Ureter (tissue), 1 donor: ENCODE results near the gene PARVA. TPM values are rescaled to one million over a fixed set of nuclear protein-coding genes. Genes with fewer than 3 reads are reported as not detected.

Source experiments
- DNase-seq: peaks from one replicate; pipeline ENCODE4 v3.0.0-alpha.2; 2020; ENCODE audit warnings: low spot score
- total RNA-seq: library from RNA; stranded (reverse); gene quantifications from one replicate; pipeline ENCODE4 v1.2.4, GENCODE V29; 2023
- donor health status: DM: yes; HTN: yes; CAD: no.

PARVA gene
- total RNA-seq, 1 donor from 2014 or later = 101 TPM

DNA sequence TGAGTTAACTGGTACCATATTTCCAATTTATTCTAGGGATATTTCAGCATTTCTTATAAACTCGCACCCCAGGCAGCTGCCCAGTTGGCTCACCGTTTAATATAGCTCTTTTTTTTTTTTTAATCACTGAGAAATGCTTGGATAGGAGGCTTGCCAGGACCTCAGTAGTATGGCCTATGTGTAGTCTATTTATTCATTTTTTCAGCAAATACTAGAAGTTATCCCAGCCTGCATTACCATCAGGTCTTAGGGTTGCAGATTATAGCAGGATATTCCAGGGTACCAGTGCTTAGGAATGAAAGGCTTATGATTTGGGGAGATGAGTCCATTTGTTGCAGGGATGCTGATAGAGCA, 26.6 kb downstream of the PARVA start:
- DNase-seq = no peak

DNA sequence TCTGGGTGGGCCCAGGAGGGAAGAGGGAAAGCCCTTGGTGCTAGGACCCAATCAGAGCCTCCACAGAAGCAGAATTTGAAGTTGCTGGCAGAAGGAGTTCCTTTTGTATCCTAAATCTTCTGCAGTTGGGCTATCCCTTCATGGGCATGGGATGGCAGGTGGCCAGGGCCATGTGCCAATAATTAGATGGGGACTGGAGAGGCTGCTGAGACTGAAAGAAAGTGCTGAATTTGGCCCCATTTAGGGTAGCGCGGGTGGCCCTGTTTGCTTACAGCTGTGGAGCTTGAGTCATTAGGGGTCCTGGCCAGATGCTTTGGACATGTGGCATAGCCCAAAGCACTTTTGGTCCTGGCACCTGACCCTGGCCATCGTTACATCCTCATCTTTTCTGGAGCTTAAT, 27.1 kb downstream of the PARVA start:
- DNase-seq = peak; percentile 61

DNA sequence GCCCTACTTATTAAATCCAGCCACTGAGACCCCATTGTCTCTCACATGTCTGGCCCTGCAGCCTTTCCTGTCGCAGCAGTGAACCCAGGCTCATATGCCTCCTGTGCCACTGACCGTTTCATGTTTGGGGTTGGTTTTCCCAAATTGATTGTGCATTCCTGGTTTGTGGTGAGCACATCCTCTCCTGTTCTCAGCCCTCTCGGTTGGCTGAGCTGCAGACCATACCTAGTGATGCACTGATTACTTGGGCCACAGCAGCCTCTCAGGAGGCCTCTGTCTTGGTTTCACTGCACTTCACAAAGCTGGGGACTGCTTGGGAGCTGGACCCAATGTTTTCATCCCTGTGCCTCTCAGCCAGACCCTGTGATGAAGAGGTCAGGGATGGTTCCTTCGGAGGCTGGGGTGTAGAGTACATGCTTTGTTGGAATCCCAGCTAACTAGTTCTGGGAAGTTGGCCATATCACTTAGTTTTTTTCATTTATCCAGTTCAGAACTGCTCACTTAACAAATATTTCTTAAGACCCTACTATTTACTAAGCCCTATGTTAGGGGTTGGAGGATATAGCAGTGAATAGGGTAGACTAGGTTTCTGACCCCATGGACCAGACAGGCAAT, 30.9 kb downstream of the PARVA start:
- no peak for DNase-seq

DNA sequence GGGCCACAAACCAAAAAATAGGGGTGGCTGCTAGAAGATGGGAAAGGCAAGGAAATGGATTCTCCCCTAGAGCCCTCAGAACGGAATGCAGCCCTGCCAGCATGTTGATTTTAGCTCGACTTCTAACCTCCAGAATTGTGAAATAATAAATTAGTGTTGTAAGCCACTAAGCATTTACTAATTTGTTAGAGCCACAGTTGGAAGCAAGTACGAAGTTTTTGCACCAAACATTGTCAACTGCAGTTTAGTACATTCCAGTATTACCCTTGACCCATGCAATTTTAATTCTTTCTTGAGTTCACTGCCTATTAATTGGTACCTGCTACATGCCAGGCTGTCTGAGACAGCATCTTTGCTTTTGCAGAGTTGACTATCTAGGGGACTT, 32.2 kb downstream of the PARVA start:
- no peak for DNase-seq

DNA sequence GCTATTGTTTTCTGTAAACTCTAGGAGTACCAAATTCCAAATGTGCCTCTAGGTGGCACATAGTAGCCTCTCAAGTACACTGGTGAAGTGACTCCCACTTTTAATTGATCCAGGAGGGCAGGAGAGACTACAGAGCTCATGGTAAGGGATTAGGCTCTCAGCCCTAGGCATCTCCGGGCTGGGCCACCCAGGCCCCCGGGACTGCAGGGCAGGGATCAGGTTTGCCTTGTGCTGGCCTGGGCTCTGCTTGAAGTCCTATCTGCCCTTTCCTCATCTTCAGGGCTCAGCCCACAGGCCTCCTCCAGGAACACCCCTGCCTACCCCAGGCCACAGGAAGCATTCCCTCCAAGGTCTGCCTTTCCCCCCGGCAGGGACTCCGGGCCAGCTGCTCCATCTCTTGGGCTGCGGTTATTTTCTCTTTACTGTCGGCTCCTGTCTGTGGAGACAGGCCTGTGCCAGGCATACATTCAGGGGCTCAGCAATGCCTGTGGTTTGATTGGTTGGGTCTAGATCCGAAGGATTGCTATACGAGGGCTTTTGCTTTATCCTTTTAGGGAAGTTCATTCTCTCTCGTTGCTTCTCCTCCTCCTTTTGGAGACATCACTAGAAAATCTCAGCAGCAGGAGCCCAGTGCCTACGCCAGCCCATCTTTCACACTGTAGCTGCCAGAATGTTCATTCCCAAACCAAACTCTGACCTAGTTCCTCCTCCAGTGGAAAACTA, 32.8 kb downstream of the PARVA start:
- no peak for DNase-seq

DNA sequence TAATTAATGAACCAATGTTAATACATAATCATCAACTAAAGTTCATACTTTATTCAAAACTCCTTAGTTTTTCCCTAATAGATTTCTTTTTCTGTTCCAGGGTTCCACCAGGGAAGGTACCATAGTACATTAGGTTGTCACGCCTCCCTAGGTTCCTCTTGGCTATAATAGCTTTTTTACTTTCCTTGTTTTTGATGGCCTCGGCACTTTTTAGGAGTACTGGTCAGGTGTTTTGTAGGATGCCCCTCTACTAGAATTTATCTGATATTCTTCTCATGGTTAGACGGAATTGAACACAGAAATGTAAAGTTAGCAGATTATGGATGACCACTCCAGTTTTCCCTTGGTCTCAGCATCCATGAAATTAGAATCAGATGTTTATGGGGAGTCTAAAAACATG, 34.0 kb downstream of the PARVA start:
- no peak for DNase-seq

DNA sequence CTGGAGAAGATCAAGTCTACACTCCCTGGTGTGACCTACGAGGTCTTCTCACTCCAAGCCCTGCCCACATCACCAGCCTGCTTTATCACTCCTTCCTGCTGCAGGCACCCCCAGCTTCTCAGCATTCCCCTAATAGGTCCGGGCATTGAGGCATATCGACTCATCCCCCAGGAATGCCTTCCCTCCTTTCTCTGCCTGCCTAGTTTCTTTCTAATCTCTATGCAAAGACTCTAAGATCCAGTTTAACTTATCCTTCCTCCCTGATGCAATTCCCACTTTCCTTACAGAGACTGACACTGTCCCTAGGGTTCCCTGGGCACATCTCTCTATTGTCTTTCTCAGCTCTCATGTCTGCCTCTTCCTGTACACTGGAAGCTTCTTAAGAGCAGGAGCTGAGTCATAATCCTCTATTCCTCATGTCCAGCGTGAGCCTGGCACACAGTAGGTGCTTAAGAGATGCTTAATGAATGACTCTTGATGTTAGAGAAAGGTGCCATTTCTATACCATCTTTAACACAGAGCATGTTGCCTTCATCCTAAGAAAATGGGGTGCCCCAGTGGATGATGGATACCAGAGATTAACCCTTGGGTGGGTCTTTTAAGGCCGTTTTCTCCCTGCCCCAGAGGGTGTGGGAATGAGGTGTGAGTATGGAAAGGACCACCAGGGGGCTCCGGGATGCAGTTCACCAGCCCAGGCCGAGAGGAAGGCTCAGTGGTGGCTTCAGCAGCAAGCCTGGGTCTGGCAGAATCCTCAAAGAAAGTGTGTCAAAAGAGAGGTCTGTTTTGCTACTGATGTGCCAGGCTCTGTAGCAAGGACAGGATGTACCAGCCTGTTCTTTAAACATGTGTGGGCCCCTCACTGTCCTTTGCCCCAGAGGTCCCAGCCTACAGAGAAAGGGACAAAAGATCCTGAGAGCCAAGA, 34.7 kb downstream of the PARVA start:
- peak; percentile 77 for DNase-seq

DNA sequence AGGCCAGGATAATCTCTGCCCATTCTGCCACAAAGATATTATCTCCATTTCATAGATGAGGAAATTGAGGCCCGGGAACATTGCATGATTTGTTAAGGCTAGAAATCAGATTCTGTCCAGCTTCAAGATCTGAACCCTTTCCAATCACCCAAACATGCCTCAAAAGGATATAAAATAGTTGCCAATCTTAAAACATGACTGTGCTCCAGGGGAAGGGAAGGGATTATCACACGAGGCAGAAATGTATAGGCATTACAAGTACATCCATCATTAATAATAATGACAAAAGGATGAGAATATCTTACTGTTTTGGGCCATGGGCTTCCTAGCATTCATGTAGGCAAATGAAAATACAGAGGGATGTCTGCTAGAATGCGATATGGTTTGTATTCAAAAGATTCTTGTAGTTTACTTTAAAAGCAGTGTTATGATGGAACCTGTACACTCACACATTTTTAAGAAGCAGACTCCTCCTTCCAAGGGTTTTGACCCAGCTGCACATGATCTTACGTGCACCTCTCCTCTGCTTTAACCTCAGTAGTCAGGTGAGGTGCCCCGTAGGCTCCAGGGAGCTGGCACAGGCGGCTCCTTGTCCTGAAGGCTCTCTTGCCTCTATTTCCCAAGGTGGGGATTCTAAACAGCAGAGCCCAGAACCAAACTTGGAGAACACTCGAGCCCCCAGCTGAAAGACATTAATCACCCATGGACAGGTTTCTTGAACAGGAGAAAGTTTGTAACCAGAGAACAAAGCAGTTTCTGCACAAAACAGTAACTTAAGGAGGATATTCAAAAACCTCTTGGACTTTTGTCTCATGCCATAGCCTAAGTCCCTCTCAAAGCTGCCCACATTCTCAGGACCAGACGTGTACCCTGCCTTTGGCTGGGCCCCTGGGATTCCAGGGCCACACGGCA, 36.0 kb downstream of the PARVA start:
- no peak for DNase-seq

DNA sequence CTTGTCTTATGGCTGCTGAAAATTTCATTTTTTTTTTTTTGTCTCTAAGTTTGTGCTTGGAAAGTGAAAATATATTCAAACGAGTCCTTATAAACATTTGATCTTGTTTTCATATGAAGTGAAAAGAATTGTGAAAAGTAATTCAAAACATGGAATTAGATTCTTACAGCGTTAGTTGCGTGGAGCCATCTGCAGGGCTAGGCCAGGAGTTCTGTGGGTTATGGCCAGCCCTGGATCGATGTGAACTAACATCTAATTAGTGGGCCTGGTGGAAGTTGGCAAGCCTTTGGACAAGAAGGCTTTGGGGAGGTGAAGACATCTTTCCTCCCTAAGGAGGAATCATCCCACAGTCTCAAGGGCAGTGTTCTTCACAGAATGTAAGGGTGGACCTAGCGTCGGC, 37.2 kb downstream of the PARVA start:
- no peak for DNase-seq

DNA sequence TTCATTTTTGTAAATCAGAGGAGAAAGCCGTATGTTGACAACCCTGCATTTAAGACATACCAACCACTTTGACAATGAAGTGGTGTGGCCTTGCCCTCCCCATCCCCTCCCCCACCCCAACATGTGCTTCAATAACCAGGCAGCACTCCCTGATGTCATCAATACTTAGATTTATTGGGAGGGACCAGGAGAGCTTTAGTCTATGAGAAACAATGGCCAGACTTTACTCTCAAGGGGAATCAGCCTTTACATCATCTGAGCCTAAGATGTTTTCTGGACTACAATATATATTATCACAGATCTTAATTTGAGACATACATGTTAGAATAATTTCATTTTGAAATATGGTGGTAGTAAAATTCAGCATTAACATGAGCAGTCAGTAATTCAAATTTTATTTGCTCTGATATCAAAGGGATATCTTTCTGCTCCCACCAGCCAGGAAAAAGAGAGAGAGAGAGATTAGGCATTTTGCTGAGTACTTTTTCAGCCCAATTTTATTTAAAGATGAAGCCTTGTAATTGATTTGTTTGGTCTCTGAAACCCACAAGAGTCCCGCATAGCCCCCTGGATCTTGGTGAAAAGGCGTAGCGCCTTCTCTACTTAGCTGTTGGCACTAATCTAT, 38.1 kb downstream of the PARVA start:
- no peak for DNase-seq

DNA sequence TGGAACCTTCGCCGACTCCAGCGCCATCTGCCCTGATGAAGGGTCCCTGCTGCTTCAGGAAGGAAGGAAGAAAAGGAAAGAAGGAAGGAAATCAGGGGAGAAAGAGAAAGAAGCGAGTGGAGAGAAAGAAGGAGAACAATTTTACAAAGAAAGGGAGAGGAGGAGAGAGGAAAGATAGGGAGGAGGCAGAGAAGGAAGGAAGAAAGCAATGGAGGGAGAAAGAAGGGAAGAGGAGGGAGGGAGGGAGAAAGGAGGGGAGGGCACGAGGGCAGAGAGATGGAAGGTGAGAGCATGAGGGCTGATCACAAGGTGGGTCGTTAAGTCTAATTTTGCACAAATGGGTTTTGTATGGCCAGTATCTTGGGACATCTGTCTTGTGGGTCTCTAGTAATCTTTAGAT, 39.2 kb downstream of the PARVA start:
- DNase-seq = no peak

DNA sequence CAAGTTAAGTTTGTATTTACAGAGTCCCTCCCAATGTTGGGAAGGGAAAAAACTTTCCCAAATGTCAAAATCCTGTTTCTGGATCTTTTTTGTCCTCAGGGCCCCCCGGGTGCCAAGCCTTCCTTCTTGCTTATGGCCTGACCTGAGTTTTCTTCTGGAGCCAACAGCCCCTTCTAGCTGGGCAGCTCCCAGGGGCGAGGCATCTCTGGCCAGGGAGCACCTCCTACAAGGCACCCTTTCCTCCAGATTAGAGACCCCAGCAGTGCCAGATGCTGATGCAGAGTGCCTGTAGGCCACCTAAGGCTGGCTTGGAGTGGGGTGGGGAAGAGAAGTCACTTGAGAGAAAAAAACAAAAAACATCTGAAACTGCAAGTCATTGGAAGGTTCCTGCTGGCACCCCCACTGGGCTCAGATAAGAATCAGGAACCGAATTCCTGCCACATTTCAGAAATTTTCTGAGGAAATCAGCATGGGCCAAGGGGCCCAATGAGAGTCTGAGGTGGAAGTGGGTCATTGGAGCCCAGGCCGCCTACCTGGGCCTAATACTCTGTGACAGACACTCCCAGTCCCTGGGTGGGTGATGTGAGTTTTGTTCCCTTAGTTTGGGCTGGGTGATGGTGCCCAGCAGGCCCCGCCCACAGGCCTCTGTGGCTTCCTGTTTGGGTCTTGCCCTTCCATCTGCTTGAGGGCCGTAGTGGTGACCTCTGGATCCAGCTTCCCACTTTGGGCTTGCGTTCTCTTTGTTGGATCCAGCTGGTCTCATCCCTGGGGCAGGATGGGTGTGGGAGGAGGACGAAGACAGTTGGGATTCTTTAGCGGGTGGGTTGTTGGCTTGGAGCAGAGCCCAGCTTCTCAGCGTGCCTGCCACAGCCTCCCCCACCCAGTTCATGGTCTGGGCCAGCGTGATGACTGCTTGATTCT, 40.6 kb downstream of the PARVA start:
- no peak for DNase-seq

DNA sequence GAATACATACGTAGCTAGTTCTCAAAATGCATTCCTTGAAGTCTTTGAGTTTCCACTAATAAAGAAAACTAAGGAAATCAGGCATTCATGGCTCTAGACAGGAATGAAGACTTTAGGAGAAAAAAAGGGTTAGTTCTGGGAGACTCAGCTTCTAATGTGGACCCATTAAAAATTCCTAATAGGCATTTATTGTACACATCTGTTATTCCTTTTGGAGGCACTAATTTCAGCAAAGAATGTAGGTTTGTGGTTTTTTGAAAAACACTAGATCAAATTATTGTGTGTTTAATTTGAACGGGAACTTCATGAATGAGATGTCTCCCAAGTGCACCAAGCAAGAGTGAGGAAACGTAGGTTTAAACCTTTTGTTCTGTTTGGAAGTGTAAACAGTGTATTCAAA, 42.7 kb downstream of the PARVA start:
- DNase-seq = no peak

DNA sequence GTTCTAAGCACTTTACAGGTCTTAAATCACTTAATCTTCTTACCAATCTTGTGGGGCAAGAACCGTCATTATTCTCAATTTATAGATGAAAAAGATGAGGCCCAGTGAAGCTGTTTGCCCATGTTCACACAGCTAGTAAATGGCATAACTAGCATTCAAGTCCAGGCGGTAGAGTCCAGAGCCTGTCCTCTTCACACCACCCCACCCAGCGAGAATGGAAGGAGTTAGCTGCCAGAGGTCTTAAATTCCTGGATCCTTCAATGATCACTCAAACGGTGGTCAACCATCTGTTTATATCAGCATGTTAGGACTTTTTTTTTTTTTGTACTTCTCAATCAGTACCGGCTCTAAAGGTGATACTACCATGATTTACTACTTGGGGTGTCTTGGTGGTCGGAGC, 43.3 kb downstream of the PARVA start:
- DNase-seq = no peak

DNA sequence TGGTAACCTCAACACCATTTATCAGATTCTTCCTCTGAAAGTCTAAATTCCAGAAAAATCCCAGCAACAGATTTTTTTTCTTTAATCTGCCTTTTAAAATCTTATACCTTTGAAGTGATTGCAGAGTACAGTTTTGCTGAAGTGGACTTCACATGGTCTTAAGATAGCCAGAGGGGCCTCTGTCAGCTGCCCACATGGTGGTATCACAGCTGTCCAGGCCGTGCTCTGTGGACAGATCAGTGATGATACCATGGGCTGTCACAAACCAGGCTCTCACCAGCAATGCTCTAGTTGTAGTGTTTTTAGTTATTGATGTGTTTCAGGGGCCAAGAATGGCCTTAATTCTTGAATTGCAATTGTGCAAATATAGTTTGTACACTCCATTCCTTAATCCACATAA, 44.0 kb downstream of the PARVA start:
- no peak for DNase-seq

DNA sequence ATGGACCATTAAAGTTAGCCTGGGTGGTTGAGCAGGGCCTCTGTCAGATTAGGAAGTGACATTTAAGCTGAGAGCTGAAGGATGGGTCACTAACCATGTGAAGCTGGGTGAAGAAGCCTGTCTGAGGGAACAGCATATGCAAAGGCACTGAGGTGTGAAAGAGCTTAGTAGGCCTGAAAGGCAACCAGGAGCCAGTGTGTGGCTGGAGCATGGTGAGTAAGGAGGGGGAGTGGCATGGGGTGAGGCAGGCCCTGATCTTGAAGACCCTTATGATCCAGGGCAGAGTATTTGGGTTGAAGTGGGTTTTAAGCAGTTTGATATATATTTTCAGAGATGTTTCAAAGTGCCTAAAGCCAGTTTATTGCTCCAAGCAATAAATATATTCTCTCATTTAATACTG, 48.8 kb downstream of the PARVA start:
- no peak for DNase-seq

DNA sequence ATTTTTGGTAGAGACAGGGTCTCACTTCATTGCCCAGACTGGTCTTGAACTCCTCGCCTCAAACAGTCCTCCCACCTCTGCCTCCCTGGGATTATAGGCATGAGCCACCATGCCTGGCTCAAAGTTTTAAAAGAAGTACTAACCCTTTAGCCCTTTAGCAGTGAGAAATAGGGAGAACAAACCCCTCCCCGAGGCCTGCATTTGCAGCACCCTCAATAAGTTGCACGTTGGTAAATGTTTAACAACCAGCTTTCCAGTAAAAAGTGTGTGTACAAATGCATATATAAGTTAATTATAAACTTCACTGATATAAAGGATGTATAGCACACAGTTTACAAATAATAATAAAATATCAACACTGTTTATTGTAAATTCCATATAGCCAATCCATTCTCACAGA, 51.8 kb downstream of the PARVA start:
- DNase-seq = no peak

DNA sequence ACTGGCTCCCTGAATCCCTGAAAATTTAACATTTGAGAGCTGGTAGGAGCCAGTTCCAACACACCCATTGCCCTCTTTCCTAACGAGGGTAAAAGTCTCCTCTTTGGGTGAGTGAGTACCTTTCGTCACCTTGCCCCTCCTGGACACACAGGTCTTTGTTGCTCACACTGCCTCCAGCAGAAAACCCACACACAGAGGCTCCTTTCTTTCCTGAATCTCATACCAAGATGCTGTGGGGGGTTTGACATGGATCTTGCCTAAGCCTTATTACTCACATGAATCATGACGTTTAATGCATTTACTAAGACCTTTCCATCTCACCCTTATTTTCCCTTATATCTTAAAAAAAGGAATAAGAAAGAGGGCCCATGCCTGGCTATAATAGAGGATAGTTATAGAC, 53.0 kb downstream of the PARVA start:
- no peak for DNase-seq

DNA sequence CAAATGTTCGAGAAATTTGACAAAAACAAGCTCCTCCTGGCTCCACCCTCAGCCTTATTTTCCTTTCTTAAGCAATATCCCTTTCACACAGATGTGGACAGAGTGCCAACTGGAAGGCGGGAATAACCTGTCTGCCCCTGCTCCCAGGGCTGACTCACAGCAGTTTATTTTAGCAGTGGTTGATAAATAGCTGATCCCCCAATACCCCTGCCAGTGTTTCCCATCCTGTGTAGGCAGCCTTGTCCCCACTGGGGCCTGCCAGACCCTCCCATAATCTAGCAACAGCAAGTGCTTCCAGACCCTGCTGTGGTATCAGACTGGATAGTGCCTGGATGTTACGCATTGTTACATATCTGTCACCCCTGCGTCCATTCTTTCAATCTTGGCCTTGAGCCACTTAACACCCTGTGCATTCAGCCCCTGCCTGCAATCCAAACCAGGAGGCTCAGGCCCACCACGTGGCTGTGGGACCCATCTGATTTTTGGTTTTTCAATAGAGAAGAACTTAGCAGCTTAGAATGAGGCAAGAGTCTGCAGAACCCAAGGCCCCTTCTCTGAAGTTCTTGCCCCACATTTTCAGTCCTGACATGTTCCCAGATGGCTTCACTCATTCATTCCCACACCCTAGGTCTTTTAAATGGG, 53.7 kb downstream of the PARVA start:
- DNase-seq = peak; percentile 79

DNA sequence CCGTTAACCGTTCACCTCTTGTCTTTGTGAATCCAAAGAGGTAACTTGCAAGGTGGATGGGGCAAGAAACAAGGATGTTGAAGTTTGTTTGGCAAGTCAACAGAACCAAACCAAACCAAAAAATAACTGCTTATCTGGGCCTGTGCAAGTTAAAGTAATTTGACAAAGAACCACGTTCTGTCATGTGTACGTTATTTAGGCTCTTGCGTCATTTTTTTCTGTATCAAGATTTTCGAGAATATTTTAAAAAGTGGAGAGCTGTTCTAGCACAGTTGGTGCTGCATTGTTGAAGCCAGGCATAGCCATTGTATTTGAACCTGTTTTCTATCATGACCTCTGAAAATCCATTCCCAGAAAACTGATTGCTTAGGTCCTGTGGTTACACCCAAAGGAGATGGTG, 55.1 kb downstream of the PARVA start:
- no peak for DNase-seq
